DMS79 (cell line): Measurements from ENCODE around the gene SPACA4.

ENCODE experiments used
- DNase-seq: peaks from one replicate; lab custom pipeline; 2025; lab: John Stamatoyannopoulos, UW

Gene SPACA4

GRCh38 chr19:48634424-48635262, 28.1 kb downstream of the SPACA4 start:
- DNase-seq: peak; percentile 95

GRCh38 chr19:48635263-48635965, 28.9 kb downstream of the SPACA4 start:
- DNase-seq: no peak

GRCh38 chr19:48635966-48636858, 29.7 kb downstream of the SPACA4 start:
- no peak for DNase-seq

- DNase-seq: no peak
Measured at GRCh38 chr19:48636859-48637448, 30.4 kb downstream of the SPACA4 start, which contains the start of gene DBP. Gene DBP (minus strand): TSS chr19:48637379. CDS start chr19:48636994, 385 bp downstream.

GRCh38 chr19:48637449-48637947, 31.0 kb downstream of the SPACA4 start:
- peak; percentile 99 for DNase-seq

- peak; percentile 85 for DNase-seq
Measured at GRCh38 chr19:48637948-48638830, 31.6 kb downstream of the SPACA4 start.

GRCh38 chr19:48638831-48639381, 32.4 kb downstream of the SPACA4 start:
- no peak for DNase-seq

- no peak for DNase-seq
Measured at GRCh38 chr19:48639483-48640375, 33.2 kb downstream of the SPACA4 start.

- DNase-seq: no peak
Measured at GRCh38 chr19:48641850-48642249, 35.3 kb downstream of the SPACA4 start.

- DNase-seq: no peak
Measured at GRCh38 chr19:48642862-48643261, 36.3 kb downstream of the SPACA4 start.

- DNase-seq: no peak
Measured at GRCh38 chr19:48644355-48644754, 37.8 kb downstream of the SPACA4 start.

GRCh38 chr19:48644839-48645619, 38.5 kb downstream of the SPACA4 start:
- DNase-seq: peak; percentile 73

- DNase-seq: no peak
Measured at GRCh38 chr19:48645620-48646000, 39.1 kb downstream of the SPACA4 start.

GRCh38 chr19:48646001-48646721, 39.6 kb downstream of the SPACA4 start, which contains the start of gene CA11:
Gene CA11 (minus strand): TSS chr19:48646187. CDS start chr19:48645632, 555 bp downstream.
- DNase-seq: peak; percentile 78

- DNase-seq: no peak
Measured at GRCh38 chr19:48646722-48647216, 40.2 kb downstream of the SPACA4 start.

GRCh38 chr19:48648134-48648533, 41.6 kb downstream of the SPACA4 start:
- DNase-seq: no peak

GRCh38 chr19:48650974-48651682, 44.6 kb downstream of the SPACA4 start:
- DNase-seq: no peak
